SU-DHL-6 (cell line): ENCODE data around the gene ZC3H12D.

Experiments
- EZH2phosphoT487 ChIP-seq: fragments of 200-600 bp; sonication (generic), shearing (Covaris generic); conservative IDR thresholded peaks from 2 replicates; pipeline ENCODE4 v1.6.1; 2018; ENCODE audit warnings: mild to moderate bottlenecking, antibody characterized with exemption, low read length, moderate library complexity, mixed read lengths
- TF ChIP-seq, protein P1 (sequence below): fragments of 200-600 bp; sonication (generic); IDR thresholded peaks from one replicate; pipeline ENCODE4 v1.5.1; 2017; ENCODE audit warnings: antibody characterized with exemption, mild to moderate bottlenecking, low read length, moderate library complexity; ENCODE audit not compliant: insufficient read depth, poor library complexity, severe bottlenecking

DNA sequence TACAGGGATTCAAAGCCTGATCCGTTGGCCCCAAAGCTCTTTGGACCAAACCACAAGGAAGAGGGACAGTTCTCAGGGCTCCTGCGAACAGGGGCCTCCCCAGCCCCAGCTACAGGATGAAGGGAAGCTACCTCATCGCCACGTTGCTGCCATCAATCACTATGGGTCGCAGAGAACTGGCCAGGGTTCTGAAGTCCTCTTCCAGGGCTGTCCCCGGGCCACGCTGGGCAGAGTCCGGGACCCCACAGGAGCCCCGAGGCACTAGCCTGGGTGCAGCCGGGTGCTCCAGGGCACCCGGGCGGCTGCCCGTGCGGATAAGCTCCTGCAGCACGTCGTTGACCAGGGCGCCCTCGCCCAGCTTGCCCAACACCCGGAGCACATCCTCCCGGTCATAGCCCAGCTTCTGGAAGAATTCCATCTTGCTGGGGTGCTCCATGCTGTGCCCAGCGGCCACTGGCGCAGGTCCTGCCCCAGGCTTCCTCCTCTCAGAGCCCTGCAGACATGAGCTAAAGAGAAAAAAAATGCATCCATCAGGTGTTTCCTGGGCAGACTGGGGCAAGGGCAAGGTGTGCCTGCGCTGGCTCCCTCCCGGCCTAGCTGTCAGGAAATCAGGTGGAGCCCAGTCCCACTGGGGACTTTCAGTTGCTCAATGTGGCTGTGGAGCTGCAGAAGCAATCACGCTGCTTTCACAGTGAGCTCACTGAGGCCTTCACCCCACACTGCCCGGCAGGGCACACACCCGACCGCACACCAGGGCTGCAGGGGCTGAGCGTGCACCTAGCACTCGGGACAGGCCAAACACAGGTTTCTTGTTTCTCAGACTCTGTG is 10.5 kb downstream of the ZC3H12D start:
- TF ChIP-seq, protein P1, sequence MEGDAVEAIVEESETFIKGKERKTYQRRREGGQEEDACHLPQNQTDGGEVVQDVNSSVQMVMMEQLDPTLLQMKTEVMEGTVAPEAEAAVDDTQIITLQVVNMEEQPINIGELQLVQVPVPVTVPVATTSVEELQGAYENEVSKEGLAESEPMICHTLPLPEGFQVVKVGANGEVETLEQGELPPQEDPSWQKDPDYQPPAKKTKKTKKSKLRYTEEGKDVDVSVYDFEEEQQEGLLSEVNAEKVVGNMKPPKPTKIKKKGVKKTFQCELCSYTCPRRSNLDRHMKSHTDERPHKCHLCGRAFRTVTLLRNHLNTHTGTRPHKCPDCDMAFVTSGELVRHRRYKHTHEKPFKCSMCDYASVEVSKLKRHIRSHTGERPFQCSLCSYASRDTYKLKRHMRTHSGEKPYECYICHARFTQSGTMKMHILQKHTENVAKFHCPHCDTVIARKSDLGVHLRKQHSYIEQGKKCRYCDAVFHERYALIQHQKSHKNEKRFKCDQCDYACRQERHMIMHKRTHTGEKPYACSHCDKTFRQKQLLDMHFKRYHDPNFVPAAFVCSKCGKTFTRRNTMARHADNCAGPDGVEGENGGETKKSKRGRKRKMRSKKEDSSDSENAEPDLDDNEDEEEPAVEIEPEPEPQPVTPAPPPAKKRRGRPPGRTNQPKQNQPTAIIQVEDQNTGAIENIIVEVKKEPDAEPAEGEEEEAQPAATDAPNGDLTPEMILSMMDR, result no peak
- TF ChIP-seq EZH2phosphoT487, result no peak
